Measurements from ENCODE around the gene MAN1A1. TPM values are rescaled to one million over a fixed set of nuclear protein-coding genes. Genes with fewer than 3 reads are reported as not detected.

Gene MAN1A1
- total RNA-seq, 1 donor from 2014 or later = 2.9 TPM

DNA sequence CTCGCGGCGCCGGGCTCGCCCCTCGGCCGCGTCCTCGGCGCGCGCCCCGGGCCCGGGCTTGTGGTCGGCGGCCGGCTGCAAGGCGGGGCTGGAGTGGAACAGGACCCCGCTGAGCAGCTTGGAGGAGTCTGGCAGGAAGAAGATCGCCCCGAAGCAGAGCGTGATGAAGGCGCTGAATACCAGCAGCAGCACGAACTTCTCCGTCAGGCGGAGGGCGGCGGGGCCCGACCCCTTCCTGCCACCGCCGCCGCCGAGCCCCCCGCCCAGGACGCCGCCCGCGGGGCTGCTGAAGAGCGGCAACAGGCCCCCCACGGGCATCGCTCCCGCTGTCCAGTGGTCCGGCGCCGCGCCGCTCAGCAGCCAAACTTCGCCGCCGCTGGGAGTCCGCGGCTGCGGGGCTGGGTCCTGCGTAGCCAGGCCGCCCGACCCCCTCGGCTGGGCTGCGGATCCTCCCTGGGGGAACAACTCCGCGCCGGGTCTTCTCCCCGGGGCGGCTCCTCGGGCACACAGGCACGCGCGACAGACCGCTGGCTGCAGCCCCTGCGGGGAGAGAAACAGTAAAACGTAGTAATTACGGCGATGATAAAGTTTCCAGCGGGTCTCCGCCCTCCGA is 707 bp downstream of the MAN1A1 start:
- Histone ChIP-seq H3K4me3 (ENCODE audit: low read depth, low read length) (peak overlapping the region; percentile 56), H3K27me3 (ENCODE audit: control insufficient read depth, insufficient read depth, low read length) (peaks cover 19% of the 10 kb centered on the region), H3K36me3 (ENCODE audit: control insufficient read depth, insufficient read depth, low read length) (no peaks in the 10 kb centered on the region)
- FAIRE-seq (no peak), DNase-seq (ENCODE audit: low read depth) (no peak)
- TF ChIP-seq, protein P1, sequence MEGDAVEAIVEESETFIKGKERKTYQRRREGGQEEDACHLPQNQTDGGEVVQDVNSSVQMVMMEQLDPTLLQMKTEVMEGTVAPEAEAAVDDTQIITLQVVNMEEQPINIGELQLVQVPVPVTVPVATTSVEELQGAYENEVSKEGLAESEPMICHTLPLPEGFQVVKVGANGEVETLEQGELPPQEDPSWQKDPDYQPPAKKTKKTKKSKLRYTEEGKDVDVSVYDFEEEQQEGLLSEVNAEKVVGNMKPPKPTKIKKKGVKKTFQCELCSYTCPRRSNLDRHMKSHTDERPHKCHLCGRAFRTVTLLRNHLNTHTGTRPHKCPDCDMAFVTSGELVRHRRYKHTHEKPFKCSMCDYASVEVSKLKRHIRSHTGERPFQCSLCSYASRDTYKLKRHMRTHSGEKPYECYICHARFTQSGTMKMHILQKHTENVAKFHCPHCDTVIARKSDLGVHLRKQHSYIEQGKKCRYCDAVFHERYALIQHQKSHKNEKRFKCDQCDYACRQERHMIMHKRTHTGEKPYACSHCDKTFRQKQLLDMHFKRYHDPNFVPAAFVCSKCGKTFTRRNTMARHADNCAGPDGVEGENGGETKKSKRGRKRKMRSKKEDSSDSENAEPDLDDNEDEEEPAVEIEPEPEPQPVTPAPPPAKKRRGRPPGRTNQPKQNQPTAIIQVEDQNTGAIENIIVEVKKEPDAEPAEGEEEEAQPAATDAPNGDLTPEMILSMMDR (IDR thresholded peaks at IDR 0.05; ENCODE audit: insufficient read depth, low read length, severe bottlenecking) = no peak

DNA sequence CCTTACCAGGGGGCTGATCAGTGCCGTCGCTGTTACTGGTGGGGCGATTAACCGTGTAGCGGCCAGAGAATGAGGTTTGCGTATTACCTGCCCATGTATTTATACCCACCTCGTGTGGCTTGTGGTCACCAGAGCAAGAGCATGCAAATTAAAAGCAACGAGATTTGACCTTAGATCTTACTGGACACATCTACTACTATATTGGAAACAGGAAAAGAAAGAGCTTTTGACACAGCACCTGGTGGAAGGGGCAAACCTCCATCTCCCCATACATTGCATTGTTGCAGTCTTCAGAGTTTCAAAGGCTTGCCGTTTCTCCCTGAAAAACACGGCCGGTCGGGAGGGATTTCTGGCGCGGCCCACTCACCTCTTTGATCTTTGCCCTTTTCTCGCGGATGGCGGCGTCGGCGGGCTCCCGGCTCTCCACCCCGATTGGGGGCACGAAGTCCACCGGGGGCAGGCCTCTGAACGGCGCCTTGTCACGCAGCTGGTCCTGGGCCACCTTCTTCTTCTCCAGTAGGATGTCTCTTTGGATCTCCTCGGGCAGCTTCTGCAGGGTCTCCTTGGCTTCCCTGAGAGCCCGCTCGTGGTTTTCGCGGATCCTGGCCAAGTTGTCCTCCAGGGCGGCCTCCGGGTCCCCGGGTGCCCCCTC is 1.3 kb downstream of the MAN1A1 start:
- H3K36me3 ChIP-seq (ENCODE audit: control insufficient read depth, insufficient read depth, low read length) = no peaks in the 10 kb centered on the region
- TF ChIP-seq, protein P1 (IDR thresholded peaks at IDR 0.05; ENCODE audit: insufficient read depth, low read length, severe bottlenecking) = no peak
- DNase-seq (ENCODE audit: low read depth) (no peak), FAIRE-seq (no peak)
- peaks cover 19% of the 10 kb centered on the region for H3K27me3 ChIP-seq (ENCODE audit: control insufficient read depth, insufficient read depth, low read length)
- H3K4me3 ChIP-seq (ENCODE audit: low read depth, low read length) = no peak overlapping the region

DNA sequence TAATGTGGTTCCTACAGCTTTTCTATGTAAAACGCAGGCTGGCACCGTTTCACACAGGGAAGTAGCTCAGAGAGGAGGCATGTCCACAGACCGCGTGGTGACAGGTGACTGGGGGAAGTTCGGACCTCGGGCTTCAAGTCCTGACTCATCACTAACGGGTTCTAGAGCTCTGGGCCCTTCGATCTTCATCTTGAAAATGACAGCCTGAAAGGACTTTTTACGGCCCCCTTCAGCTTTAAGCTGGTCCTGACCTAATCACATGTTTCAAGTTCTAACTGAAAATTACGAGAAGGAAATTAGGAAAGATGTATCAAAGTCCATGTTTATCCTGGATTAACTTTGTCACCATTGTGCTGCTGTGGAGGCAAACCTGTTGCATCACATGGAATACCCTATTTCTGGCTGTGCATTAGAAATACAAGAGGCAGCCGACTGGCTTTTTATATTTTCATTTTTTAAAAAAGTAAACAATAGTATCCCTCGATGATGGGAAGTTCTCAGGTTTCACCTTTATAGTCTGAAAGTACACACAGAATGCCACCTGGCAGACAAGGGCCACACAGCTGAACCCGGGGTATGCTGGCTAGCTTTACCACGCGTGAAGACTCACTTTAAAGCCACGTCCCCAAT is 2.0 kb downstream of the MAN1A1 start:
- Histone ChIP-seq H3K4me3 (ENCODE audit: low read depth, low read length) (no peak overlapping the region), H3K27me3 (ENCODE audit: control insufficient read depth, insufficient read depth, low read length) (peaks cover 19% of the 10 kb centered on the region), H3K36me3 (ENCODE audit: control insufficient read depth, insufficient read depth, low read length) (no peaks in the 10 kb centered on the region)
- TF ChIP-seq, protein P1 (IDR thresholded peaks at IDR 0.05; ENCODE audit: insufficient read depth, low read length, severe bottlenecking) = no peak
- no peak for DNase-seq (ENCODE audit: low read depth)
- FAIRE-seq = no peak

DNA sequence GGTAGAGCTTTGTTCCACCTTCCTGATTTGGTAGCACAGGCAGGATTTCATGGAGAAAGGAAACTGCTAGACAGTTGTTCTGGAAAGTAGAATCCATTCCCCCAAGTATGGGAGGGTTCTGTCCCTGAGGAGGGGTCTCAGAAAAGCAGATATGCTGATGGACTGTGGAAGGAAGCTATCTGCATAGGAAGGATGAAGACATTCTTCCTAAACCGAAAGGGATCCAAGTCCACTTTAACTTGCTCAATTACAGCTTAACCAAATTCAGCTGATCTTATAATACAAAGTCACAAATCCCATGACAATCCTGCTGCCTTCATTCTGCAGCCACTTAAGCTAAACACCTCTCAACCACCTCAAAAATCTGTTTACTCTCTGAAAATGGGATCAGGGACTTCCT is 2.6 kb downstream of the MAN1A1 start:
- DNase-seq (ENCODE audit: low read depth) (no peak), FAIRE-seq (no peak)

DNA sequence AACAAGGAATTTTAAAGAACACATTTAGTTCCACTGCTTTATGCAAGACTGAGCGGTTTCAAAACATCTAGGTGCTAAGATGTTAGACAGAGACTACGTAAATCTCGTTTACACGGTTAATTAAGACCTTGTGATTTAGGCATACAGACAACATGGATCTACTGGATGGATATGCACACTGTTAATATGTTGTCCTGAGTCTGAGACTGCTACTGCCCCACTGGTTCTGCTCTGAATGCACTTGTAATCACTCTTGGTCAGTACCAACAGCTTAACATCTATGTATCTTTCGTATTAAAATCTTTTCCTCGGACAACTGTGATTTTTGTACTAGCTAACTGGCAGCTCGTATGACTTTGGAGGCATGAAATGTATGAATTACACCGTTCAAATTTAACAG is 3.1 kb downstream of the MAN1A1 start:
- Histone ChIP-seq H3K4me3 (ENCODE audit: low read depth, low read length) (no peak overlapping the region), H3K36me3 (ENCODE audit: control insufficient read depth, insufficient read depth, low read length) (no peaks in the 10 kb centered on the region), H3K27me3 (ENCODE audit: control insufficient read depth, insufficient read depth, low read length) (peaks cover 19% of the 10 kb centered on the region)
- no peak for FAIRE-seq
- TF ChIP-seq, protein P1 (IDR thresholded peaks at IDR 0.05; ENCODE audit: insufficient read depth, low read length, severe bottlenecking) = no peak
- DNase-seq (ENCODE audit: low read depth) = no peak

More for the DNA sequence above, 2.6 kb downstream of the MAN1A1 start:
- TF ChIP-seq, protein P1 (IDR thresholded peaks at IDR 0.05; ENCODE audit: insufficient read depth, low read length, severe bottlenecking) = no peak
- Histone ChIP-seq H3K4me3 (ENCODE audit: low read depth, low read length) (no peak overlapping the region), H3K27me3 (ENCODE audit: control insufficient read depth, insufficient read depth, low read length) (peaks cover 19% of the 10 kb centered on the region), H3K36me3 (ENCODE audit: control insufficient read depth, insufficient read depth, low read length) (no peaks in the 10 kb centered on the region)

Data from bronchial epithelial cell (primary cell).